ENCODE results near the gene SORBS2.

- no peak for TF ChIP-seq CTCF (IDR thresholded peaks at IDR 0.05)
- no peak for TF ChIP-seq POLR2A (IDR thresholded peaks at IDR 0.05)
- TF ChIP-seq EP300 (IDR thresholded peaks at IDR 0.05): no peak
Observed at GRCh38 chr4:185831125-185831815, 19.3 kb upstream of the SORBS2 start.

Data from tibial nerve (tissue), 4 donors.